Naive thymus-derived CD4-positive, alpha-beta T cell (primary cell): ENCODE results near the gene MAK. TPM values are rescaled to one million over a fixed set of nuclear protein-coding genes. Genes with fewer than 3 reads are reported as not detected.

Source experiments
- ATAC-seq: fragments of 150-1000 bp; cut with Tn5 transposase; 2 replicates; pipeline ENCODE4 v1.10.0; 2021; ENCODE audit warnings: mild to moderate bottlenecking, moderate library complexity
- CTCF ChIA-PET: fragments of 350-600 bp; sonication (Branson Sonifier 250); formaldehyde crosslinking; loops from one replicate; lab custom pipeline; 2021; ENCODE audit warnings: antibody characterized with exemption; lab: Charles Lee
- POLR2A ChIA-PET: fragments of 350-600 bp; sonication (Branson Sonifier 250); formaldehyde crosslinking; loops from one replicate; lab custom pipeline; 2021; ENCODE audit warnings: antibody characterized with exemption, inconsistent platforms; lab: Charles Lee
- DNase-seq, 9 donors: peaks; one replicate each; pipeline versions ENCODE4 v3.0.0 to v3.0.0-alpha.2; 2020 to 2022; ENCODE audit warnings: mixed read lengths in 1 of 9
- H3K27ac ChIP-seq: one replicate; pipeline ENCODE4 v1.7.0; 2013; ENCODE audit warnings: mild to moderate bottlenecking, low read depth, low read length, moderate library complexity
- H3K27me3 ChIP-seq, 2 donors: one replicate each; pipeline ENCODE4 v1.7.0; 2013; ENCODE audit warnings: low read length in 2 of 2, mild to moderate bottlenecking in 2 of 2, moderate library complexity in 2 of 2; ENCODE audit not compliant: control insufficient read depth in 2 of 2, insufficient read depth in 2 of 2
- H3K36me3 ChIP-seq, 3 experiments: 1 replicate in 2 of 3; 2 replicates in 1 of 3; pipeline ENCODE4 v1.7.0; 2013; ENCODE audit warnings: low read length in 3 of 3, mild to moderate bottlenecking in 3 of 3, moderate library complexity in 1 of 3; ENCODE audit not compliant: insufficient read depth in 3 of 3, control insufficient read depth in 2 of 3
- H3K4me1 ChIP-seq, 2 donors: one replicate each; pipeline ENCODE4 v1.7.0; 2013; ENCODE audit warnings: low read length in 2 of 2, mild to moderate bottlenecking in 2 of 2, moderate library complexity in 1 of 2; ENCODE audit not compliant: control insufficient read depth in 2 of 2, insufficient read depth in 2 of 2
- H3K4me3 ChIP-seq: 2 replicates; pipeline ENCODE4 v1.7.0; 2013; ENCODE audit warnings: mild to moderate bottlenecking, low read length
- H3K9me3 ChIP-seq, 3 experiments: 1 replicate in 2 of 3; 2 replicates in 1 of 3; pipeline ENCODE4 v1.7.0; 2013; ENCODE audit warnings: low read length in 3 of 3; ENCODE audit not compliant: control insufficient read depth in 2 of 3
- H3K27ac Mint-ChIP-seq, 9 donors: one replicate each; pipeline ENCODE4 v1.8.0; 2020 to 2022; ENCODE audit warnings: mixed read lengths in 9 of 9, mild to moderate bottlenecking in 8 of 9, moderate library complexity in 5 of 9, inconsistent platforms in 2 of 9
- H3K27me3 Mint-ChIP-seq, 5 donors: one replicate each; pipeline ENCODE4 v1.8.0; 2021 to 2022; ENCODE audit warnings: mixed read lengths in 5 of 5, mild to moderate bottlenecking in 1 of 5
- H3K36me3 Mint-ChIP-seq, 5 donors: one replicate each; pipeline ENCODE4 v1.8.0; 2020 to 2022; ENCODE audit warnings: mixed read lengths in 5 of 5, mild to moderate bottlenecking in 3 of 5, inconsistent platforms in 1 of 5
- H3K4me1 Mint-ChIP-seq, 7 donors: one replicate each; pipeline ENCODE4 v1.8.0; 2020 to 2022; ENCODE audit warnings: mixed read lengths in 7 of 7, mild to moderate bottlenecking in 3 of 7, inconsistent platforms in 1 of 7
- H3K4me3 Mint-ChIP-seq, 10 donors: one replicate each; pipeline ENCODE4 v1.8.0; 2020 to 2022; ENCODE audit warnings: mild to moderate bottlenecking in 10 of 10, mixed read lengths in 10 of 10, moderate library complexity in 6 of 10, inconsistent platforms in 2 of 10
- H3K9me3 Mint-ChIP-seq, 11 donors: one replicate each; pipeline ENCODE4 v1.8.0; 2020 to 2022; ENCODE audit warnings: mixed read lengths in 11 of 11, mild to moderate bottlenecking in 4 of 11, inconsistent platforms in 1 of 11, moderate library complexity in 1 of 11
- intact Hi-C, 2 donors: fragments of 100-400 bp; cut with micrococcal nuclease; formaldehyde crosslinking; loops; one replicate each; pipeline ENCODE4 v1.15.1; 2023
- polyA plus RNA-seq, 2 donors: library from polyadenylated mRNA; unstranded; fragments of 300-500 nt; fragmentation: Illumina TruSeq; gene quantifications; one replicate each; pipeline ENCODE4 v1.2.3, GENCODE V29; 2021
- total RNA-seq, 6 experiments: library from RNA in 5 of 6; stranded (reverse) in 5 of 6; gene quantifications; 1 replicate in 5 of 6; 2 replicates in 1 of 6; pipeline ENCODE4 v1.2.3 and lab custom pipeline; 2021 to 2026

Gene MAK
- total and polyA plus RNA-seq, 7 experiments from 2014 or later = 0.07 to 0.42 (median 0.34) TPM; not detected in 4

DNA sequence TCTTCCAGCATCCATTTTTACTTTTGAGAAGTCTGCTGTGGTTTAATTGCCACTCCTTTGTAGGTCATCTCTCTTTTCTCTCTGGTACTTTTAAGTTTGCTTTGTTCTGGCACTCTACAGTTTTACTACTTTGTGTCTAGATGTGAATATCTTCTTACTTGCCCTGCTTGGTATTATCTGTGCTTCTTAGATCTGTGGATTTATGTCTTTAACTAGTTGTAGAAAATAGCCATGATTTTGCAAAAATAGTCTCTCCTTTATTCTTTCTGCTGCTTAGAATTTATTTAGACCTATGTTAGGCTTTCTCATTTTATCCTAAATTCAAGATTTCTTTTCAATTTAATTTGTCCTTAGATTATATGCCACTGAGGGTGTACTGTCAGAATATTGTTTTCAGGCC is 5.2 kb upstream of the MAK start:
- peaks cover 0 to 5% (median 0%) of the 10 kb centered on the region in 11 donors for H3K9me3 Mint-ChIP-seq
- H3K36me3 Mint-ChIP-seq = peaks cover 0 to 9% (median 6%) of the 10 kb centered on the region in 5 donors
- Histone ChIP-seq H3K4me1 (peaks cover 4% of the 10 kb centered on the region in 2 donors), H3K36me3 (no peaks in the 10 kb centered on the region), H3K27ac (no peak overlapping the region), H3K4me3 (no peak overlapping the region), H3K9me3 (no peaks in the 10 kb centered on the region), H3K27me3 (peaks cover 0 to 8% of the 10 kb centered on the region in 2 donors)
- POLR2A ChIA-PET = no interaction called here
- CTCF ChIA-PET = no interaction called here
- no peak overlapping the region for H3K4me3 Mint-ChIP-seq
- no peak overlapping the region for H3K27ac Mint-ChIP-seq
- H3K4me1 Mint-ChIP-seq = peaks cover 0 to 9% (median 5%) of the 10 kb centered on the region in 7 donors
- intact Hi-C loops = no loop called here
- DNase-seq (no peak), ATAC-seq (no peak)
- peaks cover 21 to 49% (median 33%) of the 10 kb centered on the region in 5 donors for H3K27me3 Mint-ChIP-seq

- DNase-seq (peak in 1 of 9 donors; percentile 27), ATAC-seq (peak; percentile 39)
- Histone ChIP-seq H3K9me3 (no peaks in the 10 kb centered on the region), H3K27ac (no peak overlapping the region), H3K36me3 (no peaks in the 10 kb centered on the region), H3K27me3 (peaks cover 23 to 29% of the 10 kb centered on the region in 2 donors), H3K4me1 (peaks cover 14 to 20% of the 10 kb centered on the region in 2 donors), H3K4me3 (peak overlapping the region; percentile 59)
- POLR2A ChIA-PET = no interaction called here
- peaks cover 1 to 21% (median 6%) of the 10 kb centered on the region in 5 donors for H3K36me3 Mint-ChIP-seq
- CTCF ChIA-PET = no interaction called here
- peaks cover 0 to 27% (median 7%) of the 10 kb centered on the region in 11 donors for H3K9me3 Mint-ChIP-seq
- peak overlapping the region; percentile 71 to 89 (median 78) for H3K4me3 Mint-ChIP-seq
- intact Hi-C loops = loop anchor here (1.0 to 5.0 kb wide), 6 partner anchors 92 to 698 kb away; partner anchors contain the start of genes C6orf52 (in 2 of the 2), PAK1IP1 (in 2 of the 2), SMIM13 (in 2 of the 2) and TMEM14B (in 2 of the 2)
- peak overlapping the region in 3 of 9 donors; percentile 13 to 87 (median 34) for H3K27ac Mint-ChIP-seq
- H3K27me3 Mint-ChIP-seq = peaks cover 52 to 72% (median 67%) of the 10 kb centered on the region in 5 donors
- H3K4me1 Mint-ChIP-seq = peaks cover 10 to 22% (median 19%) of the 10 kb centered on the region in 7 donors
Observed at GRCh38 chr6:10838794-10839333, 525 bp upstream of the MAK start.

DNA sequence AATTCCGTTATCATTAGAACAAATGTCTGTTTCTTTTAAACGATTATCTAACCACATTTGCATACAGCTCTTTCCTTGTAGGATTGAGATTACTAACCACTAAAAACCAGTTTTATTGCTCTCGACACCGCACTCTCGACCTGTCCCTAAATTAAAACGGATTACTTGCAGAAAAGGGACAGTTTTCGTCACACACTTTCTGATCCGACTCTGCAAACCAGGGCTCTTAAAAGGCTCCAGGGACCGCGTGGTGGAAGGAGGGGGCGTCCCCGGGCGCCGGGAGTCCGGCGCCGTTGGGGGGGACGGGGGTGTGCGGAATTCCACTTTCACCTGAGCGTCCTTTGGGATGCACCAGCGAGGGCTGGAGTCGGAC is 731 bp downstream of the MAK start:
- Histone ChIP-seq H3K4me1 (peaks cover 14 to 20% of the 10 kb centered on the region in 2 donors), H3K27ac (no peak overlapping the region), H3K4me3 (peak overlapping the region; percentile 59), H3K9me3 (no peaks in the 10 kb centered on the region), H3K27me3 (peaks cover 23 to 29% of the 10 kb centered on the region in 2 donors), H3K36me3 (no peaks in the 10 kb centered on the region)
- intact Hi-C loops = loop anchor here (5.0 kb wide), 1 partner anchor 700 kb away; the partner anchor contains the start of gene TMEM170B (in 2 of the 2)
- H3K36me3 Mint-ChIP-seq = peaks cover 0 to 21% (median 4%) of the 10 kb centered on the region in 5 donors
- POLR2A ChIA-PET = interaction anchor here (0.6 kb wide), 1 partner anchor 74 kb away, joined by 3 read pairs; no protein-coding TSS in a partner anchor
- peaks cover 52 to 64% (median 58%) of the 10 kb centered on the region in 5 donors for H3K27me3 Mint-ChIP-seq
- DNase-seq = peak in 8 of 9 donors; percentile 10 to 36 (median 26)
- ATAC-seq = no peak
- peaks cover 0 to 22% (median 4%) of the 10 kb centered on the region in 11 donors for H3K9me3 Mint-ChIP-seq
- H3K4me3 Mint-ChIP-seq = peak overlapping the region; percentile 53 to 89 (median 78)
- peaks cover 10 to 22% (median 19%) of the 10 kb centered on the region in 7 donors for H3K4me1 Mint-ChIP-seq
- peak overlapping the region in 3 of 9 donors; percentile 15 to 87 (median 76) for H3K27ac Mint-ChIP-seq
- CTCF ChIA-PET = no interaction called here

DNA sequence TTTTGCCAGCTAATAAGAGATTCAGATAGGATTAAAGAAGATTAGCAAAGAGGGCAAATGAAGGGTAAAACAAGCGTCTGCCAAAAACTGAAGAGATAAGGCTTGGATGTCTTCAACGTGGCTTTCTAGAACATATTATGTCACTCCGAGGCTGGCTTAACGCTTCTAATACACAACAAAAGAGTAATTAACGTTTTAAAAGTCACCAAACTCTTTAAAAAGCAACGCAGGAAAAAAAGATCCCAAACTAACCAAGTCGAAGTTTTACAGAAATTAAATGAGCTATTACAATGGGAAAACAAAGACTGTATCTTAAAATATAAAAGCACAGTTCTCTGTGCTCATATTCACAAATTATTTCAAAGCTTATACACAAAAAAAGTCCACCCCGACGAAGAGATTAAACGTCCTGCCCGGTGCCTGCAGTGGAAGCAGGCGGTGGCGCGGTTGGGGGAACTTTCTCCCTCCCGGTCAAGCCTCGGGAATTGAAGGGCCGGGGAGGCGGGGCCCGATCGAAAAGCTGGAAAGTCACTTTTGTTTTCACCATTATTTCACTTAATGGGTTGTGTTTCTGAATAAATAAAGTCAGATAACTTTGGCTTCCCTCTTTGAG is 1.2 kb downstream of the MAK start:
- intact Hi-C loops = loop anchor here (5.0 kb wide), 1 partner anchor 700 kb away; the partner anchor contains the start of gene TMEM170B (in 2 of the 2)

DNA sequence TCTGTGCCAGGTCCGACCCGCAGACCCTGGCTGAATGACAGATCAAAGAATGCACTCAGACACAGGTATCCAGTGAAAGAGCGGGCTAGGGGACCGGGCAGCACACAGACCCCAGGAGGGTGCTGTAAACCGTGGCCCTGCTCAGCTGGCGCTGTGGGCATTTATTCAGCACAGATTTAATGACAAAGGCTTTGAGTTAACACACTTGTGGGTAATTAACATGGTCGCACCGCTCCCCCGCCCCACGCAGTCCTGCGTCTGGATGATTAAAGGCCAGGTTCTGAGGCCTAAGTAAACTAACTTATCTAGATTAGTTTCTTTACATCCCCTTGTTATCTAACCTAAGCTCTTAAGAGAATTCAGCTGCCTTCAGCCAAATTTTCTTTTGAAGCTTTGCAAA is 3.5 kb downstream of the MAK start:
- ChIA-PET POLR2A (no interaction called here), CTCF (no interaction called here)
- peaks cover 10 to 22% (median 19%) of the 10 kb centered on the region in 7 donors for H3K4me1 Mint-ChIP-seq
- H3K4me3 Mint-ChIP-seq = no peak overlapping the region
- peaks cover 0 to 22% (median 4%) of the 10 kb centered on the region in 11 donors for H3K9me3 Mint-ChIP-seq
- DNase-seq (no peak), ATAC-seq (no peak)
- intact Hi-C loops = loop anchor here (5.0 kb wide), 1 partner anchor 702 kb away; the partner anchor contains the start of gene TMEM170B (in 2 of the 2)
- no peak overlapping the region for H3K27ac Mint-ChIP-seq
- no peaks in the 10 kb centered on the region for H3K9me3 ChIP-seq
- H3K36me3 ChIP-seq = no peaks in the 10 kb centered on the region
- no peak overlapping the region for H3K27ac ChIP-seq
- peaks cover 0 to 20% (median 8%) of the 10 kb centered on the region in 5 donors for H3K36me3 Mint-ChIP-seq
- no peak overlapping the region for H3K4me3 ChIP-seq
- peaks cover 38 to 47% (median 41%) of the 10 kb centered on the region in 5 donors for H3K27me3 Mint-ChIP-seq
- peaks cover 14 to 20% of the 10 kb centered on the region in 2 donors for H3K4me1 ChIP-seq
- H3K27me3 ChIP-seq = peaks cover 23 to 29% of the 10 kb centered on the region in 2 donors

More for the DNA sequence above, 1.2 kb downstream of the MAK start:
- ChIA-PET POLR2A (interaction anchor here (0.6 kb wide), 1 partner anchor 73 kb away, joined by 3 read pairs; no protein-coding TSS in a partner anchor), CTCF (no interaction called here)
- Histone ChIP-seq H3K4me1 (peaks cover 14 to 20% of the 10 kb centered on the region in 2 donors), H3K27me3 (peaks cover 23 to 29% of the 10 kb centered on the region in 2 donors), H3K27ac (no peak overlapping the region), H3K9me3 (no peaks in the 10 kb centered on the region), H3K36me3 (no peaks in the 10 kb centered on the region), H3K4me3 (peak overlapping the region; percentile 59)
- no peak for ATAC-seq
- peak overlapping the region; percentile 21 to 89 (median 78) for H3K4me3 Mint-ChIP-seq
- peaks cover 0 to 24% (median 4%) of the 10 kb centered on the region in 5 donors for H3K36me3 Mint-ChIP-seq
- peaks cover 10 to 22% (median 19%) of the 10 kb centered on the region in 7 donors for H3K4me1 Mint-ChIP-seq
- H3K27ac Mint-ChIP-seq = peak overlapping the region in 4 of 9 donors; percentile 12 to 60 (median 29)
- H3K27me3 Mint-ChIP-seq = peaks cover 50 to 64% (median 57%) of the 10 kb centered on the region in 5 donors
- DNase-seq = peak in 4 of 9 donors; percentile 1 to 15 (median 8)
- H3K9me3 Mint-ChIP-seq = peaks cover 0 to 22% (median 4%) of the 10 kb centered on the region in 11 donors

DNA sequence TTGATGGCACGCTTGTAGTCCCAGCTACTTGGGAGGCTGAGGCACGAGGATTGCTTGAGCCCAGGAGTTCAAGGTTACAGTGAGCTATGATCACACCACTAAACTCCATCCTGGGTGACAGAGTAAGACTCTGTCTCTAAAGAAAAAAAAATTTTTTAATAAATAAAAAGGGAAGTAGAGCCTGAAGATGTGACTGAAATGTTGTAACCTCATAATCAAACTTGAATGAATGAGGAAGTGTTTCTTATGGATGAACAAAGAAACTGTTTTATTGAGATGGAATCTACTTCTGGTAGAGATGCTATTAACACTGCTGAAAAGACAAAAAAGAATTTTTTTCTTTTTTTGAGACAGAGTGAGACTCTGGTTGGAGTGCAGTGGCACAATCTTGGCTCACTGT is 6.7 kb downstream of the MAK start:
- no peaks in the 10 kb centered on the region for H3K4me1 ChIP-seq
- DNase-seq = no peak
- H3K4me3 Mint-ChIP-seq = no peak overlapping the region
- peaks cover 4 to 7% of the 10 kb centered on the region in 2 donors for H3K27me3 ChIP-seq
- H3K36me3 ChIP-seq = no peaks in the 10 kb centered on the region
- H3K9me3 ChIP-seq = no peaks in the 10 kb centered on the region
- ChIA-PET CTCF (no interaction called here), POLR2A (no interaction called here)
- peaks cover 0 to 22% (median 4%) of the 10 kb centered on the region in 11 donors for H3K9me3 Mint-ChIP-seq
- peaks cover 16 to 20% (median 17%) of the 10 kb centered on the region in 5 donors for H3K27me3 Mint-ChIP-seq
- H3K4me1 Mint-ChIP-seq = no peaks in the 10 kb centered on the region
- H3K36me3 Mint-ChIP-seq = peaks cover 0 to 20% (median 6%) of the 10 kb centered on the region in 5 donors
- intact Hi-C loops = no loop called here
- H3K27ac Mint-ChIP-seq = no peak overlapping the region
- ATAC-seq = no peak
- no peak overlapping the region for H3K27ac ChIP-seq
- no peak overlapping the region for H3K4me3 ChIP-seq
